Tibial artery (tissue), 4 donors: ENCODE data around the gene HES3.

Source experiments
- DNase-seq, 2 donors: peaks; one replicate each; pipeline ENCODE4 v3.0.0-alpha.2; 2019
- H3K27ac ChIP-seq, 2 donors: fragments of 200-600 bp; sonication (generic) in 1 of 2; 1 replicate in 1 of 2; 2 replicates in 1 of 2; pipeline ENCODE4 v1.5.1; 2018 to 2019; ENCODE audit warnings: mild to moderate bottlenecking in 1 of 2
- H3K27me3 ChIP-seq, 2 donors: fragments of 200-600 bp; sonication (generic) in 1 of 2; one replicate each; pipeline versions ENCODE4 v1.5.1 to v1.6.0; 2016 to 2019
- H3K36me3 ChIP-seq, 3 donors: fragments of 200-600 bp; sonication (generic) in 2 of 3; one replicate each; pipeline ENCODE4 v1.5.1; 2016 to 2019; ENCODE audit warnings: mild to moderate bottlenecking in 2 of 3
- H3K4me1 ChIP-seq, 4 donors: fragments of 200-600 bp; sonication (generic) in 2 of 4; 1 replicate in 3 of 4; 2 replicates in 1 of 4; pipeline ENCODE4 v1.5.1; 2016 to 2019
- H3K4me3 ChIP-seq, 2 donors: fragments of 200-600 bp; sonication (generic) in 1 of 2; 1 replicate in 1 of 2; 2 replicates in 1 of 2; pipeline ENCODE4 v1.5.1; 2018 to 2019; ENCODE audit warnings: mild to moderate bottlenecking in 2 of 2
- H3K9me3 ChIP-seq, 3 donors: fragments of 200-600 bp; sonication (generic) in 1 of 3; one replicate each; pipeline ENCODE4 v1.5.1; 2016 to 2019
- CTCF ChIP-seq, 2 experiments: fragments of 200-600 bp in 1 of 2; fragments of 450-650 bp in 1 of 2; IDR thresholded peaks; one replicate each; pipeline ENCODE4 v1.5.1; 2017 to 2019; ENCODE audit warnings: antibody characterized with exemption in 2 of 2, mild to moderate bottlenecking in 1 of 2, moderate library complexity in 1 of 2
- intact Hi-C: fragments of 100-400 bp; cut with DNase I; formaldehyde crosslinking; loops from one replicate; pipeline ENCODE4 v1.15.0; 2023; ENCODE audit warnings: low total_unique reads

Gene HES3

GRCh38 chr1:6243993-6244392 lies at the start of gene HES3:
TSS of gene HES3 (plus strand) at chr1:6244179. CDS start at chr1:6244366, 187 bp downstream.
- DNase-seq: no peak
- intact Hi-C loops: loop anchor here (5.0 kb wide), 1 partner anchor 192 kb away; no protein-coding TSS in a partner anchor
- H3K27me3 ChIP-seq: peaks cover 15 to 95% of the 10 kb centered on the region in 2 donors

GRCh38 chr1:6197746-6198427 lies 46.1 kb upstream of the HES3 start:
- DNase-seq: no peak
- intact Hi-C loops: loop anchor here (2.0 to 5.0 kb wide), 2 partner anchors 39 to 195 kb away; partner anchors contain the start of genes ACOT7 and ICMT
- no peak for TF ChIP-seq CTCF (IDR thresholded peaks at IDR 0.05)

More at GRCh38 chr1:6243993-6244392, at the start of gene HES3:
- no peak for TF ChIP-seq CTCF (IDR thresholded peaks at IDR 0.05)
- Histone ChIP-seq H3K4me1 (peaks cover 0 to 32% (median 20%) of the 10 kb centered on the region in 4 donors), H3K27ac (no peak within 1 kb of the TSS), H3K36me3 (no peaks in the 10 kb centered on the region), H3K9me3 (no peaks in the 10 kb centered on the region), H3K4me3 (no peak within 1 kb of the TSS)

GRCh38 chr1:6198646-6199297 lies 45.2 kb upstream of the HES3 start:
- Histone ChIP-seq H3K9me3 (no peaks in the 10 kb centered on the region), H3K36me3 (peaks cover 25 to 38% (median 36%) of the 10 kb centered on the region in 3 donors), H3K4me3 (peak overlapping the region; percentile 92 to 97), H3K27ac (peak overlapping the region; percentile 71 to 84), H3K4me1 (peaks cover 0 to 29% (median 21%) of the 10 kb centered on the region in 4 donors), H3K27me3 (no peaks in the 10 kb centered on the region)
- DNase-seq: no peak
- intact Hi-C loops: loop anchor here (2.0 to 5.0 kb wide), 2 partner anchors 39 to 194 kb away; partner anchors contain the start of genes ACOT7 and ICMT
- TF ChIP-seq CTCF (IDR thresholded peaks at IDR 0.05): no peak

More at GRCh38 chr1:6197746-6198427, 46.1 kb upstream of the HES3 start:
- H3K27me3 ChIP-seq: no peaks in the 10 kb centered on the region
- H3K4me3 ChIP-seq: peak overlapping the region; percentile 92 to 97
- H3K4me1 ChIP-seq: peaks cover 0 to 29% (median 21%) of the 10 kb centered on the region in 4 donors
- no peaks in the 10 kb centered on the region for H3K9me3 ChIP-seq
- H3K27ac ChIP-seq: peak overlapping the region in 1 of 2 donors; percentile 84
- H3K36me3 ChIP-seq: peaks cover 33 to 47% (median 45%) of the 10 kb centered on the region in 3 donors

GRCh38 chr1:6199298-6200187 lies 44.4 kb upstream of the HES3 start, which contains the start of gene RPL22:
TSS of gene RPL22 (minus strand) at chr1:6199595. CDS start at chr1:6199573, 22 bp downstream.
- Histone ChIP-seq H3K9me3 (no peaks in the 10 kb centered on the region), H3K27me3 (no peaks in the 10 kb centered on the region), H3K4me1 (peaks cover 0 to 31% (median 21%) of the 10 kb centered on the region in 4 donors), H3K27ac (peak within 1 kb of the TSS; percentile 71 to 84), H3K4me3 (peak within 1 kb of the TSS; percentile 92 to 97), H3K36me3 (peaks cover 17 to 30% (median 28%) of the 10 kb centered on the region in 3 donors)
- intact Hi-C loops: loop anchor here (2.0 to 5.0 kb wide), 2 partner anchors 38 to 193 kb away; partner anchors contain the start of genes ACOT7 and ICMT
- no peak for TF ChIP-seq CTCF (IDR thresholded peaks at IDR 0.05)
- DNase-seq: peak; percentile 99
